GM21423 (cell line): Measurements from ENCODE around the gene NOS1AP.

Source experiments
- ATAC-seq: cut with Tn5 transposase; IDR thresholded peaks from one replicate; pipeline ENCODE4 v1.9.1; 2021; ENCODE audit warnings: mild to moderate bottlenecking, moderate library complexity; ENCODE audit not compliant: unreplicated experiment

Gene NOS1AP

GRCh38 chr1:162136760-162137159, 67.3 kb downstream of the NOS1AP start:
- no peak for ATAC-seq

GRCh38 chr1:162137179-162137960, 67.9 kb downstream of the NOS1AP start:
- no peak for ATAC-seq

GRCh38 chr1:162138112-162138511, 68.6 kb downstream of the NOS1AP start:
- no peak for ATAC-seq

GRCh38 chr1:162138599-162139181, 69.2 kb downstream of the NOS1AP start:
- no peak for ATAC-seq

- ATAC-seq = no peak
These were observed 69.7 kb downstream of the NOS1AP start for GRCh38 chr1:162139211-162139610.

GRCh38 chr1:162141281-162142054, 72.0 kb downstream of the NOS1AP start:
- ATAC-seq = no peak

- ATAC-seq = no peak
These were observed 73.5 kb downstream of the NOS1AP start for GRCh38 chr1:162142968-162143367.

- ATAC-seq = no peak
These were observed 74.8 kb downstream of the NOS1AP start for GRCh38 chr1:162144268-162144667.

- no peak for ATAC-seq
These were observed 75.4 kb downstream of the NOS1AP start for GRCh38 chr1:162144853-162145252.

GRCh38 chr1:162145280-162145965, 75.9 kb downstream of the NOS1AP start:
- no peak for ATAC-seq

GRCh38 chr1:162145966-162146696, 76.6 kb downstream of the NOS1AP start:
- ATAC-seq = no peak

GRCh38 chr1:162147760-162148159, 78.3 kb downstream of the NOS1AP start:
- no peak for ATAC-seq

- ATAC-seq = no peak
These were observed 80.6 kb downstream of the NOS1AP start for GRCh38 chr1:162150112-162150511.

- no peak for ATAC-seq
These were observed 82.7 kb downstream of the NOS1AP start for GRCh38 chr1:162151900-162152829.

- ATAC-seq = no peak
These were observed 83.9 kb downstream of the NOS1AP start for GRCh38 chr1:162153374-162153773.

GRCh38 chr1:162157469-162157868, 88.0 kb downstream of the NOS1AP start:
- no peak for ATAC-seq

GRCh38 chr1:162158624-162159271, 89.3 kb downstream of the NOS1AP start:
- ATAC-seq = no peak

GRCh38 chr1:162159515-162159914, 90.0 kb downstream of the NOS1AP start:
- ATAC-seq = no peak
